Adrenal gland (tissue), 12 donors: Measurements from ENCODE around the gene TMCC2. TPM values are rescaled to one million over a fixed set of nuclear protein-coding genes. Genes with fewer than 3 reads are reported as not detected.
"Not testable (repeated sequence)": the region's sequence is repeated elsewhere in the genome, so short reads cannot be mapped to it uniquely, and the experiment has no call there.

Experiments
- DNase-seq, 7 donors: peaks; one replicate each; pipeline ENCODE4 v3.0.0-alpha.2; 2019 to 2020
- H3K27ac ChIP-seq, 5 donors: fragments of 200-600 bp; sonication (generic) in 4 of 5; 1 replicate in 3 of 5; 2 replicates in 2 of 5; pipeline versions ENCODE4 v1.5.1 to v1.8.0; 2016 to 2020; ENCODE audit warnings: mild to moderate bottlenecking in 1 of 5
- H3K27me3 ChIP-seq: fragments of 200-600 bp; 2 replicates; pipeline ENCODE4 v1.8.0; 2021
- H3K36me3 ChIP-seq, 2 donors: fragments of 200-600 bp; replicated peaks in 1 of 2; 1 replicate in 1 of 2; 2 replicates in 1 of 2; pipeline versions ENCODE4 v1.5.1 to v1.8.0; 2018 to 2022
- H3K4me1 ChIP-seq, 2 donors: fragments of 200-600 bp; replicated peaks in 1 of 2; 1 replicate in 1 of 2; 2 replicates in 1 of 2; pipeline versions ENCODE4 v1.5.1 to v1.8.0; 2018 to 2021
- H3K4me3 ChIP-seq, 4 donors: fragments of 200-600 bp; sonication (generic) in 3 of 4; one replicate each; pipeline ENCODE4 v1.5.1; 2016 to 2018
- H3K9me3 ChIP-seq, 3 donors: fragments of 200-600 bp; sonication (generic) in 1 of 3; replicated peaks in 1 of 3; 1 replicate in 2 of 3; 2 replicates in 1 of 3; pipeline versions ENCODE4 v1.5.1 to v1.8.0; 2016 to 2021
- POLR2A ChIP-seq, 2 donors: fragments of 450-650 bp; IDR thresholded peaks; one replicate each; pipeline ENCODE4 v1.6.1; 2017; ENCODE audit warnings: antibody characterized with exemption in 2 of 2, mild to moderate bottlenecking in 2 of 2, moderate library complexity in 1 of 2
- WGBS, 4 donors: extraction: QIAGEN DNeasy Blood & Tissue Kit in 2 of 4; methylation state at CpG; one replicate each; pipeline versions ENCODE4 v1.1.5 to v1.1.7; 2013 to 2017; 5-methylcytosine and 5-hydroxymethylcytosine counted together
- intact Hi-C, 2 donors: fragments of 100-400 bp; cut with DNase I; formaldehyde crosslinking; loops; one replicate each; pipeline versions ENCODE4 v1.14.1 to v1.15.0; 2022 to 2023
- polyA plus RNA-seq, 3 donors: library from polyadenylated mRNA; stranded (reverse); fragments of 200-250 nt in 2 of 3; fragments of 350-450 nt in 1 of 3; fragmentation: Illumina TruSeq in 1 of 3; extraction: RNeasy Lipid Tissue Mini Kit (QIAGEN cat#74804) in 1 of 3; gene quantifications; one replicate each; pipeline ENCODE4 v1.2.3, GENCODE V29; 2013 to 2014
- total RNA-seq, 9 donors: library from RNA; depleted of rRNA in 4 of 9; stranded (reverse); fragments of >200 nt in 4 of 9; fragments of 120-200 nt in 1 of 9; fragmentation: NEBNext Ultra II Directional in 1 of 9; extraction: Animal tissue kit (Norgen Biotek cat#: 25700) in 1 of 9; gene quantifications; one replicate each; pipeline versions ENCODE4 v1.1.0 to v1.2.4, GENCODE V29; 2013 to 2023
- TF ChIP-seq, protein P1 (sequence below), 6 experiments: fragments of 450-650 bp in 4 of 6; fragments of 200-600 bp in 2 of 6; sonication (generic) in 1 of 6; IDR thresholded peaks; 1 replicate in 5 of 6; 2 replicates in 1 of 6; pipeline versions ENCODE4 v1.5.1 to v1.8.0; 2016 to 2021; ENCODE audit warnings: antibody characterized with exemption in 6 of 6, mild to moderate bottlenecking in 2 of 6, moderate library complexity in 1 of 6
- donor health status: healthy with polysubstance abuse.
- donor health status: Bipolar disorder and iron deficiency.
- donor health status: DM: yes; HTN: yes; CAD: no.
- donor health status: DM: no; HTN: no; CAD: no.
- donor health status: DM: no; HTN: no; CAD: no.
- donor health status: DM: yes; HTN: yes; CAD: no.

The TMCC2 gene
- total and polyA plus RNA-seq, 12 donors: 2.3 to 33.2 (median 7.5) TPM

DNA sequence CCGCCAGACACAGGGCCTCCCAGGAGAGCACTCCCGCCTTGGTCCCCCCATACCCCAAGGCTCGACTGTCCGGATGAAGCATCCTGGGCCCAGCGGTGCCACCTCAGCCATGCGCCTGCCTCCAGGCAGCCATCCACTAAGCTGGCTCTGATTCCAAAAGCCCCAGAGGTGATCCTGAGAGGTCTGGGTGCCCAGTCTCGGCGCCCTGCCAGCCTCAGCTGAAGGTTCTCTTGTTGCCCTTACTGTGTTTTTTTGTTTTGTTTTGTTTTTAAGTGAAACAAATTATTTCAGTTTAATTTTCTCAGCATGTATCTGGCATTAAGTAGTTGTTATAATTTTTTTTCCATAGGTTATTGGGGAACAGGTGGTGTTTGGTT lies 48.9 kb downstream of the TMCC2 start:
- no peaks in the 10 kb centered on the region for H3K9me3 ChIP-seq
- TF ChIP-seq, protein P1, sequence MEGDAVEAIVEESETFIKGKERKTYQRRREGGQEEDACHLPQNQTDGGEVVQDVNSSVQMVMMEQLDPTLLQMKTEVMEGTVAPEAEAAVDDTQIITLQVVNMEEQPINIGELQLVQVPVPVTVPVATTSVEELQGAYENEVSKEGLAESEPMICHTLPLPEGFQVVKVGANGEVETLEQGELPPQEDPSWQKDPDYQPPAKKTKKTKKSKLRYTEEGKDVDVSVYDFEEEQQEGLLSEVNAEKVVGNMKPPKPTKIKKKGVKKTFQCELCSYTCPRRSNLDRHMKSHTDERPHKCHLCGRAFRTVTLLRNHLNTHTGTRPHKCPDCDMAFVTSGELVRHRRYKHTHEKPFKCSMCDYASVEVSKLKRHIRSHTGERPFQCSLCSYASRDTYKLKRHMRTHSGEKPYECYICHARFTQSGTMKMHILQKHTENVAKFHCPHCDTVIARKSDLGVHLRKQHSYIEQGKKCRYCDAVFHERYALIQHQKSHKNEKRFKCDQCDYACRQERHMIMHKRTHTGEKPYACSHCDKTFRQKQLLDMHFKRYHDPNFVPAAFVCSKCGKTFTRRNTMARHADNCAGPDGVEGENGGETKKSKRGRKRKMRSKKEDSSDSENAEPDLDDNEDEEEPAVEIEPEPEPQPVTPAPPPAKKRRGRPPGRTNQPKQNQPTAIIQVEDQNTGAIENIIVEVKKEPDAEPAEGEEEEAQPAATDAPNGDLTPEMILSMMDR (IDR thresholded peaks at IDR 0.05): no peak
- no peak for TF ChIP-seq POLR2A (IDR thresholded peaks at IDR 0.05)
- H3K27me3 ChIP-seq: no peaks in the 10 kb centered on the region
- no peak overlapping the region for H3K27ac ChIP-seq
- DNase-seq: no peak
- peaks cover 0 to 12% of the 10 kb centered on the region in 2 donors for H3K4me1 ChIP-seq
- peaks cover 0 to 3% of the 10 kb centered on the region in 2 donors for H3K36me3 ChIP-seq
- intact Hi-C loops: loop anchor here (10.0 kb wide), 2 partner anchors 158 to 218 kb away; no protein-coding TSS in a partner anchor
- WGBS, 4 donors: 66 to 98% (median 87%) methylated on average over 6 to 8 of the region's 8 CpGs
- H3K4me3 ChIP-seq: no peak overlapping the region

DNA sequence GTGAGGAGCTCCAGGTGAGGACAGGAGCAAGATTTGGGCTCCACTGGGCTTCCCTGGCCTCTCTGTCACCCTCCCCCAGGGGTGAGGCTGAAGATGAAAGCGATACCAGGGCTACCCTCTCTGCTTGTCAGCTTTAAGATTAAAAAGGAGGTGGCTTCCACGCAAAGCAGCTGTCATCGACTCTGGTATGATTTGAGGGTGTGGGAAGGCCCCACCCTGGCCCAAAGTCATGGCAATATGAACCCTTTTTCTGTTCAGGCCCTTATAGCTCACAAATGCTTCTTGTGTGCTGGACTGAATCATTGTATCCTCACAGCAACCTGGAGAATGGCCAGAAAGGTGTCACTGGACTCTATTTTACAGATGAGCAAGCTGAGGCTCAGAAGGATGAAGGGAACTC lies 52.2 kb downstream of the TMCC2 start:
- no peaks in the 10 kb centered on the region for H3K9me3 ChIP-seq
- DNase-seq: no peak
- H3K27me3 ChIP-seq: no peaks in the 10 kb centered on the region
- whole genome bisulfite sequencing, 4 donors: 81 to 87% (median 85%) methylated on average over 3 of the region's 3 CpGs
- TF ChIP-seq, protein P1 (IDR thresholded peaks at IDR 0.05): no peak
- TF ChIP-seq POLR2A (IDR thresholded peaks at IDR 0.05): no peak
- H3K4me1 ChIP-seq: peaks cover 10% of the 10 kb centered on the region in 2 donors
- intact Hi-C loops: loop anchor here (10.0 kb wide), 2 partner anchors 155 to 215 kb away; no protein-coding TSS in a partner anchor
- no peaks in the 10 kb centered on the region for H3K36me3 ChIP-seq
- H3K4me3 ChIP-seq: no peak overlapping the region
- no peak overlapping the region for H3K27ac ChIP-seq

DNA sequence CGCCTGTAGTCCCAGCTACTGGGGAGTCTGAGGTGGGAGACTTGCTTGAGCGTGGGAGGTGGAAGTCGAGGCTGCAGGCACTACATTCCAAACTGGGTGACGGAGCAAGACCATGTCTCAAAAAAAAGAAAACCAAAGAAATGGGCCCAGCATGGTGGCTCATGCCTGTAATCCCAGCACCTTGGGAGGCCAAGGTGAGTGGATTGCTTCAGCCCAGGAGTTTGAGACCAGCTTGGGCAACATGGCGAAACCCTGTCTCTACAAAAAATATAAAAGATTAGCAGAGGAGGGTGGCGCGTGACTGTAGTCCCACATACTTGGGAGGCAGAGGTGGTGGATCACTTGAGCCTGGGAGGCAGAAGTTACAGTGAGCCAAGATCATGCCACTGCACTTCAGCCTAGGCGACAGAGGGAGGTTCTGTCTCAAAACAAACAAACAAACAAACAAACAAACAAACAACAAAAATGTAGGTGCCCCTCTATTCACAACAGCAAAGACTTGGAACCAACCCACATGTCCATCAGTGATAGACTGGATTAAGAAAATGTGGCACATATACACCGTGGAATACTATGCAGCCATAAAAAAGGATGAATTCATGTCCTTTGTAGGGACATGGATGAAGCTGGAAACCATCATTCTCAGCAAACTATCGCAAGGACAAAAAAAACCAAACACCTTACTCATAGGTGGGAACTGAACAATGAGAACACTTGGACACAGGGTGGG lies 53.1 kb downstream of the TMCC2 start:
- peaks cover 18 to 19% of the 10 kb centered on the region in 2 donors for H3K4me1 ChIP-seq

DNA sequence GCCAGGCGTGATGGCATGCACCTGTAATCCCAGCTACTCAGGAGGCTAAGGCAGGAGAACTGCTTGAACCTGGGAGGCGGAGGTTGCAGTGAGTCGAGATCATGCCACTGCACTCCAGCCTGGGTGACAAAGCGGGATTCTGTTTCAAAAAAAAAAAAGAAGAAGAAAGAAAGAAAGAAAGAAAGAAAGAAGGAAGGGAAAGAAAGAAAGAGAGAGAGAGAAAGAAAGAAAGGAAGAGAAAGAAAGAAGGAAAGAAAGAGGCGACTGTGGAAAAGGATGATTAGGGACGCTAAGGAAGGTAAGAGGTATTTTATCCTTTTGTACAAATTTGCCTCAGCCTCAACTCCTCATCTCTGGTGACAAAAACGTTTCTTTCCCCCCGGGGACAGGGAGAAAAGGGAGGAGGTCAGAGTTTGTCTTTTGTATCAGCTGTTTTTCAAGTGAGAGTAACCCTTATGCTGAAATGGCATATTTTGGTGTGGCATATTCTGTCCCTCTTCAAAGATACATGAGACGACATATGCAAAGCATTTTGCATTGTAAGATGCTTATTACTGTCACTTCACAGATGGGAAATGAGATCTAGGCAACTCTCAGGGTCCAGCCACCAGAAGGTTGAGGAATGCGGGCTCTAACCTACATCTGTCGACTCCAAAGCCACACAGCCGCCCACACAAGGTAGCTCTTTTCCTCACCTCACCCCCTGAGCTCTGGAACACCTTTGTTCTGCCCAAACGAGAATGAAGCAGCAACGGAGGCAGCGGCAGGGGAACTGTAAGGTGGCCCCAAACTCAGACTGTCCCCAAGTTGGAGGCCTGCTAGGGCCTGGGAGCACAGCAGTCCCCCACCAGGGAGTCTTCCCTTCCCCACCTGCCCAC lies 55.8 kb downstream of the TMCC2 start:
- no peak for DNase-seq
- TF ChIP-seq, protein P1 (IDR thresholded peaks at IDR 0.05): no peak
- no peak for TF ChIP-seq POLR2A (IDR thresholded peaks at IDR 0.05)
- Histone ChIP-seq H3K27ac (no peak overlapping the region), H3K36me3 (no peaks in the 10 kb centered on the region), H3K4me3 (no peak overlapping the region), H3K4me1 (peaks cover 20 to 42% of the 10 kb centered on the region in 2 donors), H3K27me3 (no peaks in the 10 kb centered on the region), H3K9me3 (no peaks in the 10 kb centered on the region)
- intact Hi-C loops: no loop called here
- 87 to 91% (median 90%) methylated on average over 12 to 15 of the region's 15 CpGs for WGBS, 4 donors

More for the DNA sequence above, 53.1 kb downstream of the TMCC2 start:
- H3K27me3 ChIP-seq, intact Hi-C loops, H3K9me3 ChIP-seq, H3K4me3 ChIP-seq, H3K27ac ChIP-seq, H3K36me3 ChIP-seq, DNase-seq: not testable (repeated sequence)
- WGBS, 4 donors: 92 to 96% (median 96%) methylated on average over 10 of the region's 10 CpGs
